CD4-positive, alpha-beta T cell treated with Interleukin-4 for 4 hours (primary cell): Measurements from ENCODE around the gene LIN9.
"Not testable (repeated sequence)": the region's sequence is repeated elsewhere in the genome, so short reads cannot be mapped to it uniquely, and the experiment has no call there.

Source experiments
- DNase-seq: peaks from one replicate; pipeline ENCODE4 v3.0.0-alpha.2; 2020

Gene LIN9

DNA sequence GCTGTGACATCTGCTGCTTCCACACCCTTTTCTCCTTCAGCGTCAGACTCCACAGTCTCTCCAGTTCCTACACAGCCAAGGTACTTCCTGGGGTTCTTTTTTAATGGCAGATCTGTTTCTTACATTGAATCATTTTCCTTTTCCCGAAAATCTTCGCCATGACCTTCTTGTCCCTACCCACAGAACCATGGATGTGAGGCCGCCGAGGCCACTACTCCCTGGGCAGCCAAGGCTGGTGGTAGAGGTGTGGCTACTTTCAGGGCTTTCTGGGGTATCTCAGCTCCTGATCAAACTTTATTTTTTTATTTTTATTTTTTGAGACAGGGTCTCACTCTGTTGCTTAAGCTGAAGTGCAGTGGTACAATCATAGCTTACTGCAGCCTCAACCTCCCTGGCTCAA, 9.5 kb upstream of the LIN9 start:
- DNase-seq = no peak

DNA sequence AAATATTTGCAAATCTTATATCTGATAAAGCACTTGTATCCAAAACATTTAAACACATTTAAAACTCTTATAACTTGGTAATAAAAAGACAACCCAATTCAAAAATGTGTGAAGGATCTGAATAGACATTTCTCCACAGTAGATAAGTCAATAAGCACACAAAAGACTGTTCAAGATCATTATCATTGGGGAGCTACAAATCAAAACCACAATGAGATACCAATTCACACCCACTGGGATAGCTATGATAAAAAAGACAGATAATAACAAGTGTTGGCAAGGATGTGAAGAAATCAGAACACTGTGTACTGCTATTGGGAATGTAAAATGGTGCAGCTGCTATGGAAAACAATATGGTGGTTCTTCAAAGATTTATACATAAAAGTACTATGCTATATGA, 5.1 kb upstream of the LIN9 start:
- no peak for DNase-seq

DNA sequence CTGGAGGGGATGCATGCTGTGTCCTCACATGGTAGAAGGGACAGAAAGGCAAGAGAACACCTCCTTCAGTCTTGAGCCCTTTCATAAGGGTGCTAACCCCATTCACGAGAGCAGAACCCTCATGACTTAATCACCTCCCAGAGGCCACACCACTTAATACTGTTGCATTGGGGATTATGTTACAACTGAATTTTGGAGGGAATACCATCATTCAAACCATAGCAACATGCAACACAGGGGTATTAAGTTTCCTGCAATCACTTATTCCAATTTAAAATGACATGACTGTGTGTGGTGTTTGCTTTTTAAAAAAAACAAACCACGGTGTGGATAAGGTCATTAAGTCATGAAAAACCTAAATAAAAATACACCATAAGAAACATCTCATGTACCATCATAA, 3.1 kb upstream of the LIN9 start:
- no peak for DNase-seq

DNA sequence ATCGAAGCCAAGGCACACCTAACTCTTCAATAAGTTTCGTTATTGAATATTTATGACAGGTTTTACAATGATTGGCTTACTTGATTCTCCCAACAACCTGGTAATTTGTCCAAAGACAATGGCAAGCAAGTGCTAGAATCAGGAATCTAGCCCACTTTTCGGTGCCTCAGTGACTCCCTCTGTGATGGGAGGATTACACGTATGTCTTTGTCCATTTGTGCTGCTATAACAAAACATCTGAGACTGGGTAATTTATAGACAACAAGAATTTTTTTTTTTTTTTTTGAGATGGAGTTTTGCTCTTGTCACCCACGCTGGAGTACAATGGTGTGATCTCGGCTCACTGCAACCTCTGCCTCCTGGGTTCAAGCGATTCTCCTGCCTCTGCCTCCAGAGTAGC, 2.4 kb upstream of the LIN9 start:
- no peak for DNase-seq

DNA sequence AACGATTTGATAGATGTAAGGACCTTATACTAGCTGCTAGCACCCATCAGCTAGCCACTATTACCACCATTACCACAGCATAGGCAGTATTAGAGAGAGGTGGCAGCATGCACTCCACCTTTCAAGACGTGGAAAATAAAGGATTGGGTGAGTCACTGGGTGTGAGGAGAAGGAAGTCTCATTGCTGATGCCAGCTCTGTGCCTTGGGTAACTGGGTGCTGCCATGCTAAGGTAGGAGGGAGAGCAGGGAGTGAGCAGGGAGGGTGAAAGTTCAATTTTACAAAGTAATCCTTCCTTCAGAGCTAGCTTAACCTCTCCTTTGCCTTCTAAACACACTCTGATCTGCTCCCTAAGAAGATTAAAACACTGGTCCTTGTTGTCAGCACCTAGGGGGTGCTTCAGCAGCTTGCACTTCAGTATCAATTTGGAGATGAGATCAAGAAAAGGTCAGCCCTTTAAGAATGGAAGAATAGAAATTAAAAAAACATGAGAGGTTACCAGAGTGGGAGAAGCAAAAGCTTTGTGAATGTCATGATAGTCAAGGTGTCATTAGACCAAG, 1.8 kb upstream of the LIN9 start:
- no peak for DNase-seq

DNA sequence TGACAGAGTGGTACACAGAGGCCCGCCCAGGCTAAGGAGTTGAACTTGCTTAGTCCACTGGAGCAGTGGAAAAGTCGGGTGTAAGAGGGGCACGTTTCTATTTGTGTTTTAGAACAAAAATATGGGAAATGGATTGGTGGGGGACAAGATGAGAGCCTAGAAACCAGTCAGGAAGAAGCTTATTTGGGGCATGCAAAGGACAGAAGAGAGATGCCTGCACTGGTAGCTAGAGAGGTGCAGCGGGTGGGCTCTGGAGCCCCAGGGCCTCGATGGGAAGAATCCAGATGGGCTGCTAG, 1.2 kb upstream of the LIN9 start:
- DNase-seq = no peak

DNA sequence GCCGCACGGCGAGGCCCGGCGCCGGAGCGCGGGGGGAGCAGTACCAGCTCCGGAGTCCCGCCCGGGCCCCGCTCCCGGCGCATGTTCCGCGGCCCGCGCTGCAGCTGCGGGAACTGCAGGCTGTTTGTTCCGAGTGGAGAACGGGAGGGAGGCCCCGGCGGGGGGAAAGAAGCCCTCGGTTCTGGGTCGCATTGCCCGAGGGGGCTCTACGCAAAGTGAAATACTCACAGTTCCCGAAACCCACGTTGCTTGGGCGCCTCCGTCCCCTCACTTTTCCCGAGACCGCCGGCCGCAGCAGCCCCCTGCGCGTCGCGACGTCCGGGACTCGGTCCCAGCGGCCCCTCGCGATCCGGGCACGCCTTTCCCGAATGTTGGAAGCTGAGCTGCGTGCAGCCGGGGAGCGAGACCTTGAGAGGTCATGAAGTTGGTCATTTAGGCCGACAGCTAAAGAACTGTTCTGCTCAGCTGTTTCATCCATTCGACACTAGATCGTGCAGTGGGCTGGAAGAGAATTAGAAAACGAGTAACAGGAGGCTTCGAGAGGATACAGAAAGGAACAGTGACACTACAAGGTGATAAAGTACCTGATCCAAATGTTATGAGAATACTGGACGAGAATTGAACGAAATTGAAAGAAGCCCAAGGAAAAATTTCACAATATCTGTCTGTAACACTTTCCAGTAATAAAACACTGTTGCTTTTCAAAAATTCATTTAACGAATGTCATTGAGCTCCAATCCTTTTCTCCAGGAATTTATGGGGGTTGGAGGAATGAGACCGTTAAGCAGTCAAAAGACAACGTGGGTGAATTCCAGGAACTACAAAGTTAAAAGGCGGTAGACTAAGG, 657 bp upstream of the LIN9 start:
- no peak for DNase-seq

DNA sequence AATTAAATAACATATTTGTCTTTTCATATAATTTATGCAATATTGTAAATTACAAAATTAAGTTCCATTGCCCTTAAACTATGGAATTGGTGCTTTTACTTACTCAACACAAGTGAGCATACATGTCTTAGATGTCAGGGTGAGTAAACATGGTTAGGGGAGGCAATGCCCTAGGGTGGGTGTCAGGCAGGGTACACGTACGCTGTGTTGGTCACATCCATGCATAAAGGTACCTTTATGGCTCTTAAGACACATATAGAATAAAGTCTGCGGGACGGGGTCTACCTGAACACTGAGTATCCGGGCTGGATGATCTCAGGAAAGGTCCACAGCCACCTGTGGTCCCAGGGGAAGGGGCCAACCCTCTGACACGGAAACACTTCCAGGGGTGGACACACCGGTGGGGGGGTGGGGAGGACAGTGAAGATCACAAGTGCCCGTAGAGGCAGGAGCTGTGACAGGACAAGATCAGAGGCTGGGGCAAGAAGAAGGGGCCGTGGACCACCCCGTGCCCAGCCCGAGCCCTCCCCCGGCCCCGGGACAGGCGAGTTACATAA, 720 bp downstream of the LIN9 start:
- no peak for DNase-seq

DNA sequence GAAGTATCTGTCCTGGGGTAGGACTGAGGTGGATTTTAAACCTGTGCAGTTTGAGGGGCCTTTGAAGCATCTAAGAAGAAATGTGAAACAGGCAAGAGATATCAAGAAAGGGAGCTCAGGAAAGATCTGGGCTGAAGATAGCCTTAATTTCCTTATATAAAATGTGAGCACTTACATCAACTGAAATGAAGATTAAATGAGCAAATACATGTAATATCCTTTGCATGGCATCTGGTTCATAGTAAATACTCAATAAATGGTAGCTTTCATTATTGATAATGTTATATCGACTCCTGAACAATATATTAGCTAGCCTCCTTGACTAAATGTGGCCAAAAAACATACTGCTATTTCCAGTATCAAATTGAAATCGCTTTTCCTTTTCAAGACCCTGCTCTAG, 2.5 kb downstream of the LIN9 start:
- DNase-seq = no peak

DNA sequence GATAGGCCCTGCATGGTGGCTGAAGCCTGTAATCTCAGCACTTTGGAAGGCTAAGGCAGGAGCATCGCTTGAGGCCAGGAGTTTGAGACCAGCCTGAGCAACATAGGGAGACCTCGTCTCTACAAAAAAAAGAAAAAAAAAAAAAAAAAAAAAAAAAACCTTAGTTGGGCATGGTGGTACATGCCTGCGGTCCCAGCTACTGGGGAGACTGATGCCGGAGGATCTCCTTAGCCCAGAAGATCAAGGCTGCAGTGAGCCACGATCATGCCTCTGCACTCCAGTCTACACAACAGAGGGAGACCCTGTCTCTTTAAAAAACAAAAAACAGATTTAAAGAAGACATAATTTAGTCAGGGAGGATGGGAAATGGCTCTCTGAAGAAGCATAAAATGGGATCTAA, 3.8 kb downstream of the LIN9 start:
- DNase-seq = no peak

DNA sequence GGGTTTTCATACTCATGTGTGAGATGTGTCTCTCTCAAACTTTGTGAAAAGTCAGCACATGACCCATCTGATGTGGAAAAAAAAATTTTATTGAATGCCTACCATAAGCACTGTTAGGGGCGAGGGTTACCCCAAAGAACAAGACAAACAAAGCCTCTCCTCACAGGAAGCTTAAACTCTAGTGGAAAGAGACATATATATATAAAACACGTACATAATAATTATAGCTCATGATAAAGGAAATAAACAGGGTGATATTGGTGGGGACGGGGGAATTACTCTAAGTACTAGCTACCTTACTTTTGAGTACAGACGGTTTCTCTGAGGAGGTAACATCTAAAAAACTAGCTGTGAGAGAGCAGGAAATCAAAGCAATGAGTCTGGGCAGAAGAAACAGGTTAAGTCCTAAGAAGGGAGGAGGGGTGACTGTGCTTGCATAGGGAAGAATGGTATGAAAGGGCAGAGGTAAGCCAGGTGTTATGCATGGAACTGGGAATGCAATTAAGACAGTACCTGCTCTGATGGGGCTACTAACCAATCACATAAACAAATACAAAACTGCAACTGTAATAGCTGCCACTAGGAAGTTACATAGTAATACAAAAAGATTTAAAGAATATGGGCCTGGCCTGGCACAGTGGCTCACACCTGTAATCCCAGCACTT, 4.5 kb downstream of the LIN9 start:
- DNase-seq = no peak

DNA sequence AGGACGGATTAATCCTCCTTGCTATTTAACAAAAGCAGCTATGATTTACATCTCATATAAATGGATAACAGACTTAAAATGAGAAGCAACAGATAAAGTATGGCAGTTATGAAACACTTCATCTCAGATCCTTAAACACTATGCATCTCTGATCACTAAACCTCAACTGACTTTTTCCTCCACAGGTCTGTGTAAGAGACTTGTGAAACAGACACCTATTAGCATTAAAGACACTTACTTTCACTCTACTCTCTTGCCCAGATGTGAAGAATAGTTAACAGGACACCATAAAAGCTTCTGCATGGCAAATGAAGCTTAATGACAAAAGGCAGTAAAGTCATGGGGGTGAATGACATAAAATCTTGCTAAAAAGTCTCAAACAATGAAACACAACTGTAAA, 6.2 kb downstream of the LIN9 start:
- DNase-seq = no peak

DNA sequence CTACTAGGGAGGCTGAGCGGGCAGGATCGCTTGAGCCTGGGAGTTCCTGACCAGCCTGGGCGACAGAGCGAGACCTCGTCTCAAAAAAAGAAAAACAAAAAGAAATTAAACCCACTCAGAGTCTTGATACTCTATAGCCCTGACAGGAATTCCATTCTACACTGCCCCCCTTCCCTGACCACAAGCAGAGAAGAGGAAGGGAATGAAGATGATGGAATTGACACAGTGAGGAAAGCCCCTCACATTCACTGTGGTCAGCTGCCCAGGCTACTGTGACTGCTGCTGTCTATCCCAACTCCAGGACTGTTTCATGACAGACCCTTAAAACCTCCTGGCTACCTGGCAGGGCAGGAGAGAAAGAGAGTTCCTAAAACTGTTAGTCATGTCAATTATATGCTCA, 12.1 kb downstream of the LIN9 start:
- no peak for DNase-seq

DNA sequence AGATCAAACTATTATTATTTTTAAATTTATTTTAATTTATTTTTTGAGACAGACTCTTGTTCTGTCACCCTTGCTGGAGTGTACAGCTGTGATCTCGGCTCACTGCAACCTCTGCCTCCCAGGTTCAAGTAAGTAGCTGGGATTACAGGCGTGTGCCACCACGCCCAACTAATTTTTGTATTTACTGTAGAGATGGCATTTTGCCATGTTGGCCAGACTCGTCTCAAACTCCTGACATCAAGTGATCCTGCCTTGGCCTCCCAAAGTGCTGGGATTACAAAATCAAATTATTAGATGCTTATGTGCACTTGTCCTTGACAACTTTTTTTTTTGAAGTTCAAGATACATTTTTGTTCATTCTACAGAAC, 15.4 kb downstream of the LIN9 start:
- DNase-seq = no peak

DNA sequence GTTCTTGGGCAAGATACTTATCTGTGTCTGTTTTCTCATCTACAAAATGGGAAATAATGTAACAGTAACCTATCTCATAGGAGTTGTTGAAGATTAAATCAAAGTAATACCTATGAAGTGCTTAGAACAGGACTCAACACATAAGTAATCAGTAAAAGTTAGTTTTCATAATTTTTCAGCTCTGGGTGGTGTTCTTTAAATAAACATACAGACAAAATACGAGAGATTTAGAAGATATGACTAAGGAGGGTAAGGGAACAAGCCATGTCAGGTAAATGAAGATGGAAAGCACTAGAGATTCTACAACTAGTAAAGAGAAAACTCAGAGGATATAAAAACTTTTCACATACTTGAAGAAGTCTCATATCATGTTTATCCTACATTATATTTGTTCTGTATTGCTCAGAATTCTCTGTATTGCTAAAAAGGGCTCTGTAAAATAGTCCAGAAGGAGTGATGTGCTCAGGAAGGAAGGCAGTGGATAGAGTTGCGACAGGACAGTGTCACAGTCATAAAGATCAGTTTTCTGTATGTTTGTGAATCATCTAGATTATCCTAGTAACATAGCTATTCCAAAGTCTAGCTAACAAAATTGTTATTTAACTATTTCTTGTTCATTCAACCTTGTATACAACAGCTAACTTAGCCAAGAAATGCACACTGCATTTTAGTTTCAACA, 16.0 kb downstream of the LIN9 start:
- no peak for DNase-seq

DNA sequence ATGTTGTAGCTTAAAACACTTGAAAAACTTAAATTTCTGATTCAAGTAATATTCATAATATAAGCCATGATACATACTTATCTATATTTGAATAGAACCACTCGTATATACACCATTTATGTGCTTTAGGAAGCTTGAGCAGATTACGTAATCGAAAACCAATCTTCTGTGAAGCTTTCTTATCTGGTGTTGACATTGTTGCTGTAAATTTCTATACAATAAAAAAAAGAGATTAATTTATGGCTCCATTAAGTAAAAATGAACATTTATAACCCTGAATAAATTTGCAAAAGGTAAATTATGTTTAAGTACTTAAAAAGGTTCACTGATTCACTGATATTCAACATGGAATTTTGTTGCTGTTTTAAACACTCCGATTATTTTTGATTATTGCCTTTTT, 21.4 kb downstream of the LIN9 start:
- no peak for DNase-seq

DNA sequence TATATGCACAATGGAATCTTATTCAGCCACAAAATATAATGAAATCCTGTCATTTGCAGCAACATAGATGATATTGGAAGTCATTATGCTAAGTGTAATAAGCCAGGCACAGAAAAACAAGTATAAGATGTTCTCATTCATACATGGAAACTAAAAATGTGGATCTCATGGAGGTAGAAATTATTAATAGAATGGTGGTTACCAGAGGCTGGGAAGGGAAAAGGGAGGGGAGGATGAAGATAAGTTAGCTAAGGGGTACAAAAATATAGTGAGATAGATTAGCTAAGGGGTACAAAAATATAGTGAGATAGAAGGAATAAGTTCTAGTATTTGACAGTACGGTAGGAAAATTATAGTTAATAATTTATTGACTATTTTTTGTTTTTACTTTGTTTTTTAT, 27.9 kb downstream of the LIN9 start:
- DNase-seq = no peak

DNA sequence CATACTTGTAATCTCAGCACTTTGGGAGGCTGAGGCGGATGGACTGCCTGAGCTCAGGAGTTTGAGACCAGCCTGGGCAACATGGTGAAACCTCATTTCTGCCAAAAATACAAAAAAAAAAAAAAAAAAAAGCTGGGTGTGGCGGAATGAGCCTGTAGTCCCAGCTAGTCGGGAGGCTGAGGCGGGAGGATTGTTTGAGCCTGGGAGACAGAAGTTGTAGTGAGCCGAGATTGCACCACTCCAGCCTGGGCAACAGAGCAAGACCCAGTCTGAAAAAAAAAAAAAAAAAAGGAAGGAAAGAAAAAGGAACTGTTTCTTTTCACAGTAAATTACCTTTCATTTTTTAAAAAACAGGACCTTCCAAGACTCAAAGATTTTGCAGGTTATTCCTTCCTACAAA, 29.5 kb downstream of the LIN9 start:
- DNase-seq = no peak

DNA sequence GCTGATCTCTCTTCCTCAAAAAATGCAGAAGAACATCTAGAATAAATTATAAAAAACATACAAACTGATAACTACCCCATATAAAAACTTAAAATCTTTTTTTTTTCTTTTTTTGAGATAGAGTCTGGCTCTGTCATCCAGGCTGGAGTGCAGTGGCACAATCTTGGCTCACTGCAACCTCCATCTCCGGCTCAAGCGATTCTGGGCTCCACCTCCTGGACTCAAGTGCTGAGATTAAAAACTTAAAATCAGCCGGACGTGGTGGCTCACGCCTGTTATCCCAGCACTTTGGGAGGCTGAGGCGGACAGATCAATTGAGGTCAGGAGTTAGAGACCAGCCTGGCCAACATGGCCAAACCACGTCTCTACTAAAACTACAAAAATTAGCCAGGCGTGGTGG, 31.1 kb downstream of the LIN9 start:
- DNase-seq = no peak

DNA sequence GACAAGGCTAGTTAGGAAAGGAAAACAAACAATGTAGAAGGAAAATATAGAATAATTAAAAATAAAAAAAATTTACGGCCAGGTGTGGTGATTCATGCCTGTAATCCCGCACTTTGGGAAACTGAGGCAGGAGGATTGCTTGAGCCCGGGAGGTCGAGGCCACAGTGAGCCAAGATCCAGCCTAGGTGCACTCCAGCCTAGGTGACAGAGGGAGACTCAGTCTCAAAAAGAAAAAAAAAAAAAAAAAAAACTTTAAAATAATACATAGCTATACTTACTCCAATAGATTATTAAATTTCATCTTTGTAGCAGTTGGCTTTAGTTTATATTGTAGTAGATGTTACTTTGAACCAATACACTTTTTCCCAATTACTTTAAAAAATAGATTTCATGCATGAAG, 32.0 kb downstream of the LIN9 start:
- no peak for DNase-seq

DNA sequence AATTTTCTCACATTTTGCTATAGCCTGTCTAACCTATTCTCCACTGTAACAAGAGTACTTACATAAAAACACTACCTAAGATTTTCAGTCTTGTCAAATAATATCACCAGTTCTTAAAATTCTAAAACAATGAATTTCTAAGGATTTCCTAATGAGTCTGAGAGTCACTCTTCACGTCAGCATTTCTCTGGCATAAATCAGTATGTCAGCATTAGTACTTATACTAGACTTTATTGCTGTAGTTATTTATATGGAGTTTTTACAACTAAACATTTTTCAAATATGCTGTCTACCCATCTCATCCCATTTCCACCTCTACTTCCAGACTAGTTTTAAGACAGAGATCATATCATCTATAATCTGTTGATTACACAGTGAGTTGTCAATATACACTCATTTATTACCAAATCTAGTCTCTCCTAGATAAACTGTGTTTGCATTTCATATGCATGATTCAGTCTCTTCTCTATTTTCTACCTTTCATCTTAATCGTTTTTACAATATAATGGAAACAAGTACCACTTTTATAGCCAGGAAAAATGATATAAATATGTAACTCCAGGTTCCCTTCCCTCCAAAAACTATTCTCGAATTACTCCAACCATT, 32.8 kb downstream of the LIN9 start:
- DNase-seq = no peak

DNA sequence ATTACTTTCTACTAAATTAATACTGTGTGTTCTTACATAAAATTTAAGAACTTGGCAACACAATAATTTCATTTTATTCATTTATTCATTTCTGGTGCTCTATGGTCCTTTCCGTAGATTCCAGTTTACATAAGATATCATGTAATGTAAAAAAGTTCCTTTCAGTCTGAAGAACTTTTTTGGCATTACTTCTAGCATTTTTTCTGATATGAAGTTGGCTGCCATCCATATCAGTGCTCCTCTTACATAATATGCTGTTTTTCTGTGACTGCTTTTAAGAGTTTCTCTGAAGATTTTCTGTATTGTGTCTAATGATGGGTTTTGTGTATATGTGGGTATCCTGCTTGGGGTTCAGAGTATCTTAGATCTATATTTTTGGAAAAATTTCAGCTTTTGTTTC, 34.8 kb downstream of the LIN9 start:
- no peak for DNase-seq

DNA sequence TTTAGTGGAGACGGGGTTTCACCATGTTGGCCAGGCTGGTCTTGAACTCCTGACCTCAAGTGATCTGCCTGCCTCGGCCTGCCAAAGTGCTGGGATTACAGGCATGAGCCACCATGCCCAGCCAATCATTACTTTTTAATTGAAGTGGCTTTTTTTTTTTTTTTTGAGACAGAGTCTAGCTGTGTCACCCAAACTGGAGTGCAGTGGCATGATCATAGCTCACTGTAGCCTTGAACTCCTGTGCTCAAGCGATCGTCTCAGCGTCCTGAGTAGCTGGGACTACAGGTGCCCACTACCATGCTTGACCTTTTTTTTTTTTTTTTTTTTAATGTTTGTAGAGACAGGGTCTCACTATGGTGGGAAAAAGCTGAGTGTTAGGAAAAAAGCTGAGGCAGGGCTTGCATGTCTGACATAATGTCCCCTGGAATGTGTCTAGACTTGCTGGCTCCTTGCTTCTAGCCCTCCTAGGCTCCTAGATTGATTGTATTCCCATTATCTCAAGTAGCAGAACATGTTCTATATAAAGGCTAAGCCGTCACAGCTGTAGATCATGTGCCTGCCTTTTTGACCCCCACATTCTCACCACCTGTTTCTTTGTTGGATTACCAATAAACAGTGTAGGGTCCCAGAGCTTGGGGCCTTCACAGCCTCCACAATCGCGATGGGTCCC, 36.6 kb downstream of the LIN9 start:
- DNase-seq = not testable (repeated sequence)
